ENCODE data around the gene OPCML.
A peak's percentile ranks its signal among the peaks of the same experiment; 100 is the strongest.

The OPCML gene

GRCh38 chr11:132911186-132911585 lies 621.1 kb downstream of the OPCML start:
- peak; percentile 96 for DNase-seq

GRCh38 chr11:132910011-132910760 lies 622.1 kb downstream of the OPCML start:
- no peak for DNase-seq

- DNase-seq: peak; percentile 47
Observed at GRCh38 chr11:132909021-132909606, 623.2 kb downstream of the OPCML start.

GRCh38 chr11:132908414-132908810 lies 623.9 kb downstream of the OPCML start:
- DNase-seq: no peak

GRCh38 chr11:132907651-132908413 lies 624.5 kb downstream of the OPCML start:
- no peak for DNase-seq

GRCh38 chr11:132904607-132905006 lies 627.7 kb downstream of the OPCML start:
- no peak for DNase-seq

GRCh38 chr11:132904091-132904490 lies 628.2 kb downstream of the OPCML start:
- DNase-seq: no peak

- no peak for DNase-seq
Observed at GRCh38 chr11:132901638-132902471, 630.4 kb downstream of the OPCML start.

GRCh38 chr11:132898676-132899075 lies 633.6 kb downstream of the OPCML start:
- no peak for DNase-seq

GRCh38 chr11:132898021-132898420 lies 634.3 kb downstream of the OPCML start:
- DNase-seq: peak; percentile 61

GRCh38 chr11:132895340-132895739 lies 637.0 kb downstream of the OPCML start:
- DNase-seq: peak; percentile 69

- no peak for DNase-seq
Observed at GRCh38 chr11:132894606-132895005, 637.7 kb downstream of the OPCML start.

GRCh38 chr11:132892876-132893275 lies 639.4 kb downstream of the OPCML start:
- no peak for DNase-seq

- peak; percentile 53 for DNase-seq
Observed at GRCh38 chr11:132888226-132888625, 644.1 kb downstream of the OPCML start.

- DNase-seq: peak; percentile 59
Observed at GRCh38 chr11:132886335-132886734, 646.0 kb downstream of the OPCML start.

GRCh38 chr11:132883241-132883640 lies 649.1 kb downstream of the OPCML start:
- no peak for DNase-seq

- no peak for DNase-seq
Observed at GRCh38 chr11:132881622-132882021, 650.7 kb downstream of the OPCML start.

GRCh38 chr11:132878111-132878510 lies 654.2 kb downstream of the OPCML start:
- no peak for DNase-seq

- no peak for DNase-seq
Observed at GRCh38 chr11:132876705-132877104, 655.6 kb downstream of the OPCML start.

GRCh38 chr11:132876239-132876638 lies 656.1 kb downstream of the OPCML start:
- peak; percentile 29 for DNase-seq

GRCh38 chr11:132874638-132875037 lies 657.7 kb downstream of the OPCML start:
- peak; percentile 90 for DNase-seq

- no peak for DNase-seq
Observed at GRCh38 chr11:132873841-132874240, 658.5 kb downstream of the OPCML start.

- DNase-seq: no peak
Observed at GRCh38 chr11:132872211-132872610, 660.1 kb downstream of the OPCML start.

Measured in fibroblast of upper back skin (primary cell).